ENCODE results near the gene FAM120B.

The FAM120B gene

DNA sequence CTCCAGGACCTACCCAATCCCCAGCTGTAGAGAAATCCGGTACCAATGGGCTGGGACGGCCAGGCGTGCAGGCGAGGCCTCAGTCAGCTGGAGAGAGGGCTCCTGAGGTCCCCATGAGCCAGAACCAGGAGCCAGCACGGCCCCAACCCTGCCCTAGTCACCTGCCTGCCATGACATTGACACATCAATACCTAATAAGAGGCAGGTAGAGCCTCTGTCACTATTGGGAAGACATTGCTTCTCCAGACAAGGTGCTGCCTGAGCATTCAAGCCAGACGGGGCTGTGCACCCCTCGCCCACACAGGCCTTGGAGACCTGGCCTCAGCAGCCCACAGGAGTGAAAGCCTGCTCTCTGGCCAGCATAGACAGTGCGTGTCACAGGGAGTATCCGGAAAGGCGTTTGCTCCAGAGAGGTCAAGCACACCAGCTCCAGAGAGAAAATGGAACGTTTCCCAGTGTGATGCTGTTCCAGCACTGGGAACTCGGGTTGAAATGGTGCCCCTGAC is 19.1 kb upstream of the FAM120B start:
- no peaks in the 10 kb centered on the region for H3K27me3 ChIP-seq (ENCODE audit: low read depth, low read length)
- no peaks in the 10 kb centered on the region for H3K9me3 ChIP-seq (ENCODE audit: insufficient read depth, low read length)
- H3K4me1 ChIP-seq (ENCODE audit: low read length) = no peaks in the 10 kb centered on the region
- no peak overlapping the region for H3K27ac ChIP-seq (ENCODE audit: low read length)
- H3K36me3 ChIP-seq (replicated peaks; ENCODE audit: low read depth, low read length) = no peaks in the 10 kb centered on the region
- H2AFZ ChIP-seq (ENCODE audit: low read depth, low read length) = no peak overlapping the region
- H3K79me2 ChIP-seq (ENCODE audit: low read length) = no peaks in the 10 kb centered on the region
- no peak for TF ChIP-seq EZH2phosphoT487 (IDR thresholded peaks at IDR 0.05; ENCODE audit: low read depth)
- TF ChIP-seq, protein P1, sequence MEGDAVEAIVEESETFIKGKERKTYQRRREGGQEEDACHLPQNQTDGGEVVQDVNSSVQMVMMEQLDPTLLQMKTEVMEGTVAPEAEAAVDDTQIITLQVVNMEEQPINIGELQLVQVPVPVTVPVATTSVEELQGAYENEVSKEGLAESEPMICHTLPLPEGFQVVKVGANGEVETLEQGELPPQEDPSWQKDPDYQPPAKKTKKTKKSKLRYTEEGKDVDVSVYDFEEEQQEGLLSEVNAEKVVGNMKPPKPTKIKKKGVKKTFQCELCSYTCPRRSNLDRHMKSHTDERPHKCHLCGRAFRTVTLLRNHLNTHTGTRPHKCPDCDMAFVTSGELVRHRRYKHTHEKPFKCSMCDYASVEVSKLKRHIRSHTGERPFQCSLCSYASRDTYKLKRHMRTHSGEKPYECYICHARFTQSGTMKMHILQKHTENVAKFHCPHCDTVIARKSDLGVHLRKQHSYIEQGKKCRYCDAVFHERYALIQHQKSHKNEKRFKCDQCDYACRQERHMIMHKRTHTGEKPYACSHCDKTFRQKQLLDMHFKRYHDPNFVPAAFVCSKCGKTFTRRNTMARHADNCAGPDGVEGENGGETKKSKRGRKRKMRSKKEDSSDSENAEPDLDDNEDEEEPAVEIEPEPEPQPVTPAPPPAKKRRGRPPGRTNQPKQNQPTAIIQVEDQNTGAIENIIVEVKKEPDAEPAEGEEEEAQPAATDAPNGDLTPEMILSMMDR (IDR thresholded peaks at IDR 0.05; ENCODE audit: low read depth, low read length) = no peak
- H3K4me3 ChIP-seq (ENCODE audit: low read length) = no peak overlapping the region
- no peak overlapping the region for H3K9ac ChIP-seq (ENCODE audit: low read length)
- no peaks in the 10 kb centered on the region for H4K20me1 ChIP-seq (ENCODE audit: insufficient read depth, low read length)
- no peak overlapping the region for H3K4me2 ChIP-seq (ENCODE audit: low read length)

DNA sequence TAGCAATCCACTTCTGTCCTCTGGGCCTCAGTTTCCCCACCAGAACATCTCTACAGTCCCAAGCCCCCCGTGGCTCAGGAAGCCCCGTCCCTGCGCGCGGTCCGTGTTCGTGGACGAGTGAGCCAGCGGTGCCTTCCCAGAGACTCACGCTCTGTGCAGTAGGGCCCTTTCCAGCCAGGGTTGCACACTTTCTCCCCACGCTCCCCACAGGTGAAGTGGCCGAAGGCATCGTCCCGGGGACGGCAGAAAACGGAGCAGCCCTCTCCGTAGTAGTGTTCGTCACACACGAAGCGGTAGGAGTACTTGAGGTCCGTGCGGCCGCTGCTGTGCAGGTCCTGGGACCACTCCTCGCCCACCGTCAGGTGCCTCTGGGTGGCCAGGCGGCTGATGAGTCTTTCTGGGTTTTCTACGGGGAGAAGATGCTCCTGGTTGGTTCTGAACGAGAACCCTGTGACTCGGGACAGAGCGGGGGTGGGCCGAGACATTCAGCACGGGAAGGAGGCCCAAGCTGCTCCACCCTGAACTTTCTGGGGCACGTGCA is 18.4 kb upstream of the FAM120B start:
- Histone ChIP-seq H3K9ac (ENCODE audit: low read length) (no peak overlapping the region), H3K27me3 (ENCODE audit: low read depth, low read length) (peaks cover 7% of the 10 kb centered on the region; the same call in 1 of the 2 replicates), H3K36me3 (replicated peaks; ENCODE audit: low read depth, low read length) (no peaks in the 10 kb centered on the region), H4K20me1 (ENCODE audit: insufficient read depth, low read length) (no peaks in the 10 kb centered on the region), H3K79me2 (ENCODE audit: low read length) (no peaks in the 10 kb centered on the region), H3K4me2 (ENCODE audit: low read length) (no peak overlapping the region), H3K9me3 (ENCODE audit: insufficient read depth, low read length) (no peaks in the 10 kb centered on the region), H2AFZ (ENCODE audit: low read depth, low read length) (no peak overlapping the region), H3K27ac (ENCODE audit: low read length) (no peak overlapping the region), H3K4me3 (ENCODE audit: low read length) (no peak overlapping the region), H3K4me1 (ENCODE audit: low read length) (no peaks in the 10 kb centered on the region)
- no peak for TF ChIP-seq EZH2phosphoT487 (IDR thresholded peaks at IDR 0.05; ENCODE audit: low read depth)
- TF ChIP-seq, protein P1 (IDR thresholded peaks at IDR 0.05; ENCODE audit: low read depth, low read length) = no peak

DNA sequence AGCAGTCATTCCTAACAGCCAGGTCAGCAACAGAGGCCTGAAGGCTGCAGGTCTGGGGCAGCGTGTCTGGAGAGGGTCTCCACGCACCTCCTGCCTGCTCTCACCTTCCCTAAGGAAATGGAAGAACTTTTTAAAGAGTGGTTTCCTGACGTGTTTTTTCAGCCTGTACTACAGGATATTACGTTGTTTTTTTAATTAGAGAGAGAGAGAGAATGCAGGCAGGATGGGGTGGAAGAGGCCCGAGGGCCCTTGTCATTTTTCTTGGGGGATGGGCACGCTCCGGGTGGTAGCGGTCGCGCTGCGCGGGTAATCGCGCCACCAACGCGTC is 17.7 kb upstream of the FAM120B start:
- H3K4me3 ChIP-seq (ENCODE audit: low read length) = no peak overlapping the region
- no peak for TF ChIP-seq EZH2phosphoT487 (IDR thresholded peaks at IDR 0.05; ENCODE audit: low read depth)
- TF ChIP-seq, protein P1 (IDR thresholded peaks at IDR 0.05; ENCODE audit: low read depth, low read length) = no peak
- no peaks in the 10 kb centered on the region for H3K36me3 ChIP-seq (replicated peaks; ENCODE audit: low read depth, low read length)
- no peak overlapping the region for H3K27ac ChIP-seq (ENCODE audit: low read length)
- H3K9me3 ChIP-seq (ENCODE audit: insufficient read depth, low read length) = no peaks in the 10 kb centered on the region
- no peaks in the 10 kb centered on the region for H4K20me1 ChIP-seq (ENCODE audit: insufficient read depth, low read length)
- H3K4me2 ChIP-seq (ENCODE audit: low read length) = no peak overlapping the region
- no peak overlapping the region for H3K9ac ChIP-seq (ENCODE audit: low read length)
- H3K27me3 ChIP-seq (ENCODE audit: low read depth, low read length) = peaks cover 8% of the 10 kb centered on the region; the same call in 1 of the 2 replicates
- H2AFZ ChIP-seq (ENCODE audit: low read depth, low read length) = no peak overlapping the region
- no peaks in the 10 kb centered on the region for H3K79me2 ChIP-seq (ENCODE audit: low read length)
- no peaks in the 10 kb centered on the region for H3K4me1 ChIP-seq (ENCODE audit: low read length)

DNA sequence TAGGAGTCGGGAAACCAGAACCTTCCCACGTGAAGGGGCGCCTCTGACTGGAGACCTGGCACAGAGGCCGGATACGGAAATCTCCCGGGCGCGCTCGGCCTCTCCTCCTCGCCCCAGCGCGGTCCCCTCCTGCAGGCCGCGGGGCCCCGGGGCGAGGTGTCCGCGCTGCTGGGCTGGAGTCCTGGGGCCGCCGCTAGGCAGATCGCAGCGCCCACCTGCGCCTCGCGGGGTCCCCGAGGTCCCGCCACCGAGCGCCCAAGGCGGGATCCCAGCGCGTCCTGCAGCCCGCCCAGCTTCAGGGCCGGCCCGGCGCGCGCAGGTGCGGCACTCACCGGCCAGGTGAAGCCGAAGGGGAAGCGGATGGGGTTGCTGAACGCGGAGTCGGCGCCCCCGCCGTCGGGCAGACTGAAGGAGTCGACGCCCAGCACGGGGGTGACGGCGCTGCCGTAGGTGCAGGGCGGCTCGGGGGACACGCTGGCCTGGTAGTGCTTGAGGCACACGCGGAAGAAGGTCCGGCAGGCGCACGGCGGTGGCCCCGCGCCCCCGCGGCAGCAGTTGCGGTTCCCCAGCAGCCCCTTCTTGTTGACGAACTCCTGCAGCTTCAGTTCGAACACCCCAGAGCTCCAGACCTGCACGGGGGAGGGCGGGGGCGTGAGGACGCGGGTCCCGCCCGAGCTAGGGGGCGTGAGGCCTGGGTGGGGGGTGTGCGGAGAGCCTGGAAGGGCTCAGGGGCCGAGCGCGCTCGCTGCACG is 17.2 kb upstream of the FAM120B start:
- H3K27me3 ChIP-seq (ENCODE audit: low read depth, low read length) = peaks cover 8% of the 10 kb centered on the region; the same call in 1 of the 2 replicates
- H3K9me3 ChIP-seq (ENCODE audit: insufficient read depth, low read length) = no peaks in the 10 kb centered on the region
- no peak overlapping the region for H2AFZ ChIP-seq (ENCODE audit: low read depth, low read length)
- H3K4me1 ChIP-seq (ENCODE audit: low read length) = no peaks in the 10 kb centered on the region
- H3K36me3 ChIP-seq (replicated peaks; ENCODE audit: low read depth, low read length) = no peaks in the 10 kb centered on the region
- H3K4me3 ChIP-seq (ENCODE audit: low read length) = no peak overlapping the region
- no peak for TF ChIP-seq EZH2phosphoT487 (IDR thresholded peaks at IDR 0.05; ENCODE audit: low read depth)
- H3K4me2 ChIP-seq (ENCODE audit: low read length) = no peak overlapping the region
- no peak overlapping the region for H3K27ac ChIP-seq (ENCODE audit: low read length)
- no peaks in the 10 kb centered on the region for H4K20me1 ChIP-seq (ENCODE audit: insufficient read depth, low read length)
- no peak overlapping the region for H3K9ac ChIP-seq (ENCODE audit: low read length)
- no peaks in the 10 kb centered on the region for H3K79me2 ChIP-seq (ENCODE audit: low read length)
